HG03060 (cell line): Measurements from ENCODE around the gene STARD7.

Experiments
- ATAC-seq: cut with Tn5 transposase; IDR thresholded peaks from one replicate; pipeline ENCODE4 v1.9.1; 2021; ENCODE audit warnings: low read depth, moderate number of reproducible peaks; ENCODE audit not compliant: unreplicated experiment

STARD7 gene

DNA sequence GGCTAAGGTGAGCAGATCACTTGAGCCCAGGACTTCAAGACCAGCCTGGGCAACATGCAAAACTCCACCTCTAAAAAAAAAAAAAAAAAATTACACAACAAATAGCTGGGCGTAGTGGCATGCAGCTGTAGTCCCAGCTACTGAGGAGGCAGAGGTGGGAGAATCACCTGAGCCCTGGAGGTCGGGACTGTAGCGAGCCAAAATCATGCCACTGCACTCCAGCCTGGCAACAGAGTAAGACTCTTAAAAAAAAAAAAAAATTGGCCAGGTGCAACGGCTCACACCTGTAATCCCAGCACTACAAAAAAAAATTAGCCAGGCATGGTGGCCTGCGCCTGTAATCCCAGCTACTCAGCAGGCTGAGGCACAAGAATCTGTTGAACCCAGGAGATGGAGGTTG, 7.3 kb downstream of the STARD7 start:
- ATAC-seq, result no peak

DNA sequence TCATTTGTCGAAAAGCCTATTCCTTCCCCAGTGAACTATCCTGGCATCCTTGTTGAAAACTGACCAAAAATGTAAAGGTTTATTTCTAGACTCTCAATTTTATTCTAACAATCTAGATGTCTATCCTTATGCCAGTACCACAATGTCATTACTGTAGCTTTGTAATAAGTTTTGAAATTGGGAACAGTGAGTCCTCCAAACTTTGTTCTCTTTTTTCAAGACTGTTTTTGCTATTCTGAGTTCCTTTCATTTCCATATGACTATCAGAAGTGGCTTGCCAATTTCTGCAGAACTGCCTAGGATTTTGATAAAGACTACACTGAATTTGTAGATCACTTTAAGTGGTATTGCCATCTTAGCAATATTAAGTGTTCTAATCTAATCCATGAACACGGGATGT, 9.7 kb downstream of the STARD7 start:
- no peak for ATAC-seq

DNA sequence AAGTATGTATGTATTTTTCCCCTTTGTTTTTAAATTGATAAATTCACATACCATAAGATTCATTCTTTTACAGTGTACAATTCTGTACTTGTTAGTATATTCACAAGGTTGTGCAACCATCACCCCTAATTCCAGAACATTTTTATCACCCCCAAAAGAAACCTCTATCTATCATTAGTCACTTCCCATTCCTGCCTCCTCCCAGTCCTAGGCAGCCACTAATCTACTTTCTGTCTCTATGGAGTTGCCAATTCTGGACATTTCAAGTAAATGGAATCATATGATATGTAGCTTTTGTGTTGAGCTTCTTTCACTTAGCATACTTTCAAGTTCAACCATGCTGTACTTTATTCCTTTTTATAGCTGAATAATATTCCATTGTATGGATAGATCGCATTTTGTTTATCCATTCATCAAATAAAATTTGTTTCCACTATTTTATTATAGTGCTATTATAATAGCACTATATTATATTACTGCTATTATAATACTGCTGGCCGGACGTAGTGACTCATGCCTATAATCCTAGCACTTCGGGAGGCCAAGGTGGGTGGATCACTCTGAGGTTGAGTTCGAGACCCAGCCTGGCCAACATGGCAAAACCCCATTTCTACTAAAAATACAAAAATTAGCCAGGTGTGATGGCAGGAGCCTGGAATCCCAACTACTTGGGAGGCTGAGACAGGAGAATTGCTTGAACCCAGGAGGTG, 10.9 kb downstream of the STARD7 start:
- ATAC-seq, result no peak

DNA sequence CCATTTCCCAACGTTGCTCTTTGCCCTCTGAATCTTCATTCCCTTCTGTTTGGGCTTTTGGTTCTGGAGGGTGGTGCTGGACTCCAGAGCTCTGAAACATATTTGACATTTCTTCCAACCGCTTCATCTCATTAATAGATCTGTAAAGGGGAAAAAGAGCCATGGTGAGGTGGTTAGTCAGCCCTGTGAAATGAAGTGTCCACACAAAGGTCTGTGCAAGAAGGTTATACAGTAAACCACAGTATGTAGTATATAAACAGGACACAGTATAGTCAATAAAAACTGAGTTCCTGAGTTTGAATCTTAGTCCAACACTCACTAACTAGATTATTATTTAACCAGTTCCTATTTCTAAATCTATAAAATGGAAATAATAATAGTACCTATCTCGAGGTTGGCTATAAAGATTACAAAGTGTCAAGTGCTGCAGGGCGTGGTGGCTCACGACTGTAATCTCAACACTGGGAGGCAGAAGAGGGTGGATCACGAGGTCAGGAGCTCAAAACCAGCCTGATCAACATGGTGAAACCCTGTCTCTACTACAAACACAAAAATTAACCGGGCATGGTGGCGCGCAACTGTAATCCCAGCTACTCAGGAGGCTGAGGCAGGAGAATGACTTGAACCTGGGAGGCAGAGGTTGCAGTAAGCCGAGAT, 13.1 kb downstream of the STARD7 start:
- ATAC-seq, result no peak

DNA sequence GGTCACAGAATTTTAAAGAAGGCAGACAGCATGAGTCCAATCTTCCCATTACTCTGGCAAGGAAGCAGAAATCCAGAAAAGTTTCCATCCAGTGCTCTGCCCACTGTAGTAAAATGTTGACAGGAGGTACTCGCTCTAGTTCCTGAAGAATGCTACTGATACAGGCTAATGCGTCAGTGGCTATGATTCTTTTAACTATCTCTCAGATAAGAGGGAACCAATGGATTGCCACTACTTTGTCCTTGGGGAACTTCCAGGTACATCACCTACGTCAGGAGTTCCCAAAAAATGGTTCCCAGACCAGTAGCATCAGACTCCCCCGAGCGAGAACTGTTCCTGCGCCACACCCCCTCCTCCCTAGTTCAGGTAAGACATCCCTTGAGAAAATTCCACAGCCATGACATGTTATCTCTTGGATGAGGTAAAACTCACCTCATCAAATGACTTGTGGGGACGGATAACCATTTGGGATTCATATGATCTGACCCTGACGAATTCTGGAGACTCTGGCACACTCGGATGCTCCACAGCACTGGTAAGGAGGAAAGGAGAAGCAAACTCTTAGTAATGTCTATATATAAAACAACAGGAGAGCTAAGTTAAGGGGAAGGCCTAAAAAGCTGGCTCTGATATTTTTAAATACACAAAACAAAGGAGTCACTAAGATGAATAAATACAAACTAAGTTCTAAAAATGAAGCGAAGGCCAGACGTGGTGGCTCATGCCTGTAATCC, 16.5 kb downstream of the STARD7 start:
- ATAC-seq, result no peak

DNA sequence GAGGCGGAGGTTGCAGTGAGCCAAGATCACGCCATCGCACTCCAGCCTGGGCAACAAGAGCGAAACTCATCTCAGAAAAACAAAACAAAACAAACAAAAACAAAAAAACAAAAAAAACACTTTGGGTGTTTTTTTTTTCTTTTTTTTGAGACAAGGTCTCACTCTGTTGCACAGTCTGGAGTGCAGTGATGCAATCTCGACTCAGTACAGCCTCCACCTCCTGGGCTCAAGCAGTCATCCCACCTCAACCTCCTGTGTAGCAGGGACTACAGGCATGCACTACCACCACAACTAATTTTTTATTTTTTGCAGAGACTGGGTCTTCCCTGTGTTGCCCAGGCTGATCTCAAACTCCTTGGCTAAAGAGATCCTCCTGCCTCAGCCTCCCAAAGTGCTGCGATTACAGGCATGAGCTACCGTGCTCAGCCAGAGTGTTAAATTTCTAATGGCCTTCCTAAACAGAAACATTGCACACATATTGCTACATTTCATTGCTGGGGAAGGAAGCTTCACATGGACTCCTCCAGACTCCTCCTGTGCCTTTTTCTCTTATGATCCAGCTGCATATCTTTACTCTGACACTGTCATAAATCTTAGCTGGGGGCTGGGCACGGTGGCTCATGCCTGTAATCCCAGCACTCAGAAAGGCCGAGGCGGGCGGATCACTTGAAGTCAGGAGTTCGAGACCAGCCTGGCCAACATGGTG, 19.7 kb downstream of the STARD7 start:
- no peak for ATAC-seq

DNA sequence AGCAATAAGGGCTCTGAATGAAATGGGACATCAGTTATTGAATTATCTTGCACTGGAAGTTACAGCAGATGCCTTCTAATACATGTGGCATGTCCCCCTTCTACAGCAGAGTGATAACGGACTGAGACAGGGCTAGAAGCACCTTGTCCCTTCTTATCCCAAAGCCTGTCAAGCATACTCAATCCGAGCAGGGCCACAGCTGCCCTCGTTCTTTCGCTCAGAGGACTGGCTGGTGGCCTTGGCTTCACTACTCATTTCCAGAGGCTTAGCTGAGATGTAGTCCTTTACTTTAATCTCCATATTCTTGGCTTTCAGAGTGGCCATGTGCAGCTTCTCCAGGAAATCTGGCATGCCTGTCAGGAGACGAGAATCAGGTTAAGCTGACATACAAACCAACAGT, 22.1 kb downstream of the STARD7 start:
- no peak for ATAC-seq

DNA sequence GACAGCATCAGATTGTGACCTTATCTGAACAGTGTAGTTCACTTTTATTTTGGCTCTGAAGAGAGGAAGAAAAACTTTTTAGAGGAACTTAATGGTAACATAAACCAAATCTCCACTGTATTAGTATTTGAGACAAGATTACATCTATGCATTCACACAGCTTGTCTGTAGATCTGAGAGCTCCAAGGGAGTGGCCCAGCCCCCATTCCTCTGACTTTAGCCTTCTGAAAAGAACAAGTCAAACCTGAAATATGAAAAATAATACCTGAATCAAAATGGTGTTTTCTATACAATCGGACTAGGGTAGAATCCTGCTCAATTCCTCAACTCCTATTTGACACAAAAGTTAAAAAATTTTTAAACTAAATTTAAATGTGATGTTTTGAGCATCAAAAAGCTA, 23.1 kb downstream of the STARD7 start:
- no peak for ATAC-seq

DNA sequence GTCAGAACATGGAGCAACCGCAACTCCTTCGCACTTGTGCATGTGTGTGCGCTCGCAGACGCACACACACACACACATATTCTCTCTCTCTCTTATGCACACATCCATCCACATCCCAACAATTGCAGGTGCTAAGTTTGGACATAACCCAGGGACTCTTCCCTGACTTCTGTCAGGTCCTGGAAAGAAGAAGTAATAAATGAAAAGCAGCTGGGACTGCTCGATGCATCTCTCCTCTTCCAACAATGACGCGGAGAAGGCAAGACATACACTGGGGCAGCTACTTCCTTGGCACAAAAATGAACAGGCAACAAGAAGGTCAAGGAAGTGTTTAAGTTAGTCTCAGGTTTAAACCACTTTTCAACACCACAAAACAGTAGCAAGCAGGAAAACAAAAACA, 23.6 kb downstream of the STARD7 start:
- ATAC-seq, result no peak

DNA sequence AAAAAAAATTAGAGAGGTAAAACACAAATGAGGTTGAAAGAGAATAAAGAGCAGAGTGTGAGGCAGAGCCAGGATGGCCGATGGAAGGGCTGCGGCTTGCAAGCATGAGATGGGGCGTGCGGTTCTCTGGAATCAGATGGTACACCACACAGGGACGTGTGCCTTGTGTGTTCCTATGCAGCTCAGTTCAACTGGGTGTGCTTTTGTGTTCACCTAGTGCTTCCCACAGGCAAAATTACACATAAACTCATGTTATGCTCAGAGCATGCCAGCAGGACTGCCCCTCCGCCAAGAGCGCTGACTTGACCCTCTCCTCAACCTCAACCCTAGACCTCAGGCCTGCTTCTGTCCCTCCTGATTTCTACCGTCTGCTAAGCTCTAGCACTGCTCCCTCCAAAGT, 24.4 kb downstream of the STARD7 start:
- no peak for ATAC-seq

DNA sequence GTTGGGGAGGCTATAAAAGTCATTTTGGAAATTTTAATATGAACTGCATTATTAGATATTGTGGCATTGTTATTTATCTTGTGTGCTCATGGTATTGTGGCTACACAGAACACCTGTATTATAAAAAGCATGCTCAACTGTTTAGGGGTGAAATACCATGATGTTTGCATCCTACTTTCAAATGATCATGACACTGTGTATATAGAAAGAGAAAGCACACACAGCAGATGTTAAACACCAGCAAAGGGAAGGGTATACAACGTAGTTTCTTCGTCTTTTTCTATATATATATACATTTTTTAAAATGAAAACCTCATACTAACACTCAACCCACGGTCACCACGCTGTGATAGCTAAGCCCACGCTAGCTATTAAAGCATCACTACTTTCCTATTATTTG, 27.1 kb downstream of the STARD7 start:
- no peak for ATAC-seq

DNA sequence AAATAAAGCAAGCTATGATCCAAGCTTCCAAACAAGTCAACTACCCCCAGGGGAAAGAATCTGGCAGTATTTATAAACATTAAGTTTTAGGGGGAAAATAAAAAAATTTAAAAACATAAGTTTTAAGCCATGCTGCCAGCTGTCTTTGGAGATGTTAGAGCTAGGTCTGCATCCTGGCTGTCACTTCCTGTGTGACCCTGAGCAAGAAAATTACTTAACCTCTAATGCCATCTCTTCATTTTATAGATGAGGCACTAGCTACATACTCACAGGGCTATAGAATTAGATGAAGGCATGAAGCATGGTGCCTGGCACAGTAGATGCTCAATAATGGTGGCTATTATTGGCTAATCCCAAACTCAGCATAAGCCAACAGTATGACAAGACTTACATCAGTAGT, 28.1 kb downstream of the STARD7 start:
- ATAC-seq, result no peak

DNA sequence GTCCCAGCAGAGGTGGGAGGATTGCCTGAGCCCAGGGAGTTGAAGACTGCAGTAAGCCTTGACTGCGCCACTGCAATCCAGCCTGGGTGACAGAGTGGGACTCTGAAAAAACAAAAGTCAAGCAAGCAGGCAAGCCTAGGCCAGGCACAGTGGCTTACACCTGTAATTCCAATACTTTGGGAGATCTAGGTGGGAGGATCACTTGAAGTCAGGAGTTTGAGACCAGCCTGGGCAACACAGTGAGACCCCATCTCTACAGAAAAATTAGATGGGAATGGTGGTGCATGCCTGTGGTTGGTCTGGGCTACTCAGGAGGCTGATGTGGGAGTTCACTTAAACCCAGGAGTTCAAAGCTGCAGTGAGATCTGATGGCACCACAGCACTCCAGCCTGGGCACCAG, 28.6 kb downstream of the STARD7 start:
- ATAC-seq, result no peak

DNA sequence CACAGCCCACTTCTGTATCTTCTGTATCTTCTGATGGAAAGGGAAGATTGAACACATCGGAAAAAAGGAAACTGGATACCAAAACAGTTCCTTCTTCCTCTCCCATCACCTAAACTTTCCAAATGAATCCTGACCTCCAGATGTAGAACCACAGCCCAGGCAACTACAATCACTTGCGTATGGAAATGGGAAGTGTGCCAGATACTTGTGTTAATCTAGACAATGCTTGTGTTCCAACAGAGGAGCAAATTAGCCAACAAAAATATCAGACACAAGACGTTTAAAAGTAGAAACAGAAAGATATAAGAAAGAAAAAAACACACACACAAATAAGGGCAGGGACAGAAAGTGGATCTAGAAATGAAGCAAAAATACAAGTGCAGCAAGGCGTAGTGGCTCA, 32.0 kb downstream of the STARD7 start:
- ATAC-seq, result no peak

DNA sequence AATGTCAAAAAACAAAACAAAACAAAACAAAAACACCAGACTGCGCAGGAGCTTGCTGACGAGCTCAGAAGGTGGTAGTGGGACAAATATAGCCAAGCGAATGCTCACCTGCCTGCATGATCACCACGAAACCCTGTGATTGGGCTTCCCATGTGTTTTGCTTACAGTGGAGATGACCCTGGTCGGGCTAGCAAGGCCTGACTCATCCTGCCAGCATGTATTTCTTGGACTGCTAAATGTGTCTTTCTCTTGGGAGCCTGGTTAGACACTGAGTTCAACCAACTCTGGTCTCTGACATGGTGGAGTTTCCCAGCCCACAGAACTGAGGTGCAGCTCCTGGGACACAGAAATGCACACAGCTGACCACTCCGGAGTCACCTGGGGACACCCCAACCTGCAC, 32.7 kb downstream of the STARD7 start:
- no peak for ATAC-seq

DNA sequence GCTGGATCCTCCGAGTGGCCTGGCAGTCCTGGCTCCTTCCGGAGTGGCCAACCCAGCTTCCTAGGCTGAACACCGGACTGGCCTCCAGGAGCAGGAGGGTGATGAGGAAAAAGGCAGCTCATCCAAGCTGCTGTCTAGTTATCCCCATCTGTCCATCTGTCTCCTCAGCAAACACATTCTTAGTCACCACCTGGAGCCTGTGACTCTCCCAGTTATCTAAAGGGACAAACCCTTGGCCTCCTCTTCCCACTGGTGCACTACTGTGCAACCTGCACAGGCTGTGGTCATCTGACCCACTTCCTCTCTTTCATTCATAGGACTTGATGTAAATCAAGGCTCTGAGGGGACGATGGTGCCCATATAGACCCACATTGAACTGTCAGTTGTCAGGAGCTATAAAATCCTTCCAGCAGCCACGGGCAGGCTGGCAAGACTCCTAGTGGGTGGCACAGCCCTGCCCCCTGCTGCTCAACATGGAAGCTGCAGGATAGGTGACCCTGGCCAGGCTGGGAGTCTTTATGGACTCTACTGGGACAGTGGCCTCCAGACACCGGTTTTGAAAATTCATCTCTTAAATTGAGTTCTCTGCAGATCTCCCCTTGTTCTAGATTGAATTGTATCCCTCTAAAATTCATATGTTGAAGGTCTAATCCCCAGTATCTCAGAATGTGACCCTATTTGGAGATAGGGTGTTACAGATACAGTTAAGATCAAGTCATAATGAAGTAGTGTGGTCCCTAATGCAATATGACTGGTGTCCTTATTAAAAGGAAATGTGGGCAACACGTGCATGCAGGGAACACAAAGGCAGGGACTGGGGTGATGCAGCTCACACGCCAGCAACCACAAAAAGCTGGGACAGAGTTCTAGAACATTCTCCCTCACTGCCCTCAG, 34.1 kb downstream of the STARD7 start:
- peak; percentile 41 for ATAC-seq

DNA sequence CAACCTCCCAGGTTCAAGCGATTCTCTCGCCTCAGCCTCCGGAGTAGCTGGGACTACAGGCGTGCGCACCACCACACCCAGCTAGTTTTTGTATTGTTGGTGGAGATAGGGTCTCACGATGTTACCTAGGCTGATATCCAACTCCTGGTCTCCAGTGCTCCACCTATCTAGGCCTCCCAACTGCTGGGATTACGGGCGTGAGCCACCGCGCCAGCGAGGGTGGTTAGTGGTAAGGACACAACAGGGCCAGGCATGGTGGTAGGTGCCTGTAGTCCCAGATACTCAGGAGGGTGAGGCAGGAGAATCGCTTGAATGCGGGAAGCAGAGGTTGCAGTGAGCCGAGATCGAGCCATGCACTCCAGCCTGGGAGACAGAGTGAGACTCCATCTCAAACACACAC, 36.8 kb downstream of the STARD7 start:
- ATAC-seq, result no peak

DNA sequence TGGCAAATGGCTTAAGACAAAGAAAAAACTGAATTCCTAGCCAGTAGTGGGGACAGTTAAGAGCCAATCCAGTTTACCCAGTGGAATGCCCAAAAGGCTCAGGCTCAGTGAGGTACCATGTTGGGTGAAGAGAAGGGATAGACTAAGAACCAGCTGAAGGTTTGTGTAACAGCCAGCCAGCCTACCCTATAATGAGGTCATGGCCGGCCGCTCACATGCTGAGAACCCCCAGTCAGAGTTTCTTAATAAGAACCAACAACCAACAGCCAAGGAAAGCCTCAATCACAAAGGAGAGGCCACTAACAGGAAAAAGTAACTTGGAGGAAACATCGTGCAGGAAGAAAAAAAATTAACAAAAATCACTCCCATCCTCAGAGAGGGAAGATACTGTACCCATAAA, 38.0 kb downstream of the STARD7 start:
- no peak for ATAC-seq

DNA sequence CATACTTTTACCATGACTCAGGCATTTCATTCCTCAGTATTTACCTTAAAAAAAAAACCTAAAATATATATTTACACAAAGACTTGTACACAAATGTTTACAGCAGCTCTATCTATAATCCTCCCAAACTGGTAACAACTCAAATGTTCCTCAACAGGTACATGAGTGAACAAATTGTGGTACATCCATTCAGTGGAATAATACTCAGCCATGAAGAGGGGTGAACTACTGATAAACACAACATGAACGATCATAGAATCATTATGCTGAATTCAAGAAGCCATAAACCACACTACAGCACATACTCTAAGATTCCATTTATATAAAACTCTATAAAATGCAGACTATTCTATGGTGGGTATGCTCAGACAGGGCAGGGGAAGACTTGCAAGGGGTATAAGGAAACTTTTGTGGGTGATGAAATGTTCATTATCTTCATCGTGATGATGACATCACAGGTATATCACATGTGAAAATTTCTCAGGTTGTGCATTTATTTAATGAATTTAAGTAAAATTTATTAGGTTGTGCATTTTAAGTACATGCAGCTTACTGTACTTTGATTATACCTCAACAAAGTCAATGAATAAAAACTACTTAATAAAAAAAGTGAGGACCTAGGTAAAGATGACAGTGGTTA, 38.6 kb downstream of the STARD7 start:
- ATAC-seq, result no peak
